ENCODE measurements around the gene KIF1A.

Gene KIF1A

GRCh38 chr2:240792629-240793312 lies 27.2 kb downstream of the KIF1A start:
- H3K9me3 ChIP-seq (ENCODE audit: control insufficient read depth in 5 of 5, low read length in 5 of 5), result no peaks in the 10 kb centered on the region
- no peak overlapping the region for H3K4me3 ChIP-seq (ENCODE audit: low read depth in 1 of 5, low read length in 5 of 5)
- no peak overlapping the region for H3K9ac ChIP-seq (ENCODE audit: low read length in 5 of 5)
- H3K4me1 ChIP-seq (ENCODE audit: control insufficient read depth in 5 of 5, insufficient read depth in 5 of 5, low read length in 5 of 5), result peaks cover 0 to 3% (median 0%) of the 10 kb centered on the region in 5 donors
- peaks cover 0 to 31% (median 19%) of the 10 kb centered on the region in 5 donors for H3K27me3 ChIP-seq (ENCODE audit: control insufficient read depth in 5 of 5, insufficient read depth in 4 of 5, low read length in 5 of 5)
- H3K27ac ChIP-seq (ENCODE audit: low read depth, low read length), result no peak overlapping the region
- no peaks in the 10 kb centered on the region for H3K36me3 ChIP-seq (ENCODE audit: control insufficient read depth in 5 of 5, insufficient read depth in 5 of 5, low read length in 5 of 5)

- H3K36me3 ChIP-seq (ENCODE audit: control insufficient read depth in 5 of 5, insufficient read depth in 5 of 5, low read length in 5 of 5), result no peaks in the 10 kb centered on the region
- H3K4me3 ChIP-seq (ENCODE audit: low read depth in 1 of 5, low read length in 5 of 5), result no peak overlapping the region
- no peak overlapping the region for H3K9ac ChIP-seq (ENCODE audit: low read length in 5 of 5)
- no peaks in the 10 kb centered on the region for H3K9me3 ChIP-seq (ENCODE audit: control insufficient read depth in 5 of 5, low read length in 5 of 5)
- no peak overlapping the region for H3K27ac ChIP-seq (ENCODE audit: low read depth, low read length)
- peaks cover 0 to 35% (median 16%) of the 10 kb centered on the region in 5 donors for H3K27me3 ChIP-seq (ENCODE audit: control insufficient read depth in 5 of 5, insufficient read depth in 4 of 5, low read length in 5 of 5)
- peaks cover 0 to 3% (median 0%) of the 10 kb centered on the region in 5 donors for H3K4me1 ChIP-seq (ENCODE audit: control insufficient read depth in 5 of 5, insufficient read depth in 5 of 5, low read length in 5 of 5)
Measured at GRCh38 chr2:240791821-240792628, 28.0 kb downstream of the KIF1A start.

GRCh38 chr2:240791221-240791800 lies 28.7 kb downstream of the KIF1A start:
- Histone ChIP-seq H3K27me3 (ENCODE audit: control insufficient read depth in 5 of 5, insufficient read depth in 4 of 5, low read length in 5 of 5) (peaks cover 2 to 36% (median 15%) of the 10 kb centered on the region in 5 donors), H3K4me3 (ENCODE audit: low read depth in 1 of 5, low read length in 5 of 5) (no peak overlapping the region), H3K27ac (ENCODE audit: low read depth, low read length) (no peak overlapping the region), H3K36me3 (ENCODE audit: control insufficient read depth in 5 of 5, insufficient read depth in 5 of 5, low read length in 5 of 5) (no peaks in the 10 kb centered on the region), H3K4me1 (ENCODE audit: control insufficient read depth in 5 of 5, insufficient read depth in 5 of 5, low read length in 5 of 5) (peaks cover 0 to 3% (median 0%) of the 10 kb centered on the region in 5 donors), H3K9ac (ENCODE audit: low read length in 5 of 5) (no peak overlapping the region), H3K9me3 (ENCODE audit: control insufficient read depth in 5 of 5, low read length in 5 of 5) (no peaks in the 10 kb centered on the region)

- H3K36me3 ChIP-seq (ENCODE audit: control insufficient read depth in 5 of 5, insufficient read depth in 5 of 5, low read length in 5 of 5), result no peaks in the 10 kb centered on the region
- H3K4me1 ChIP-seq (ENCODE audit: control insufficient read depth in 5 of 5, insufficient read depth in 5 of 5, low read length in 5 of 5), result peaks cover 0 to 3% (median 0%) of the 10 kb centered on the region in 5 donors
- peaks cover 4 to 37% (median 16%) of the 10 kb centered on the region in 5 donors for H3K27me3 ChIP-seq (ENCODE audit: control insufficient read depth in 5 of 5, insufficient read depth in 4 of 5, low read length in 5 of 5)
- no peak overlapping the region for H3K27ac ChIP-seq (ENCODE audit: low read depth, low read length)
- H3K9ac ChIP-seq (ENCODE audit: low read length in 5 of 5), result no peak overlapping the region
- H3K9me3 ChIP-seq (ENCODE audit: control insufficient read depth in 5 of 5, low read length in 5 of 5), result no peaks in the 10 kb centered on the region
- H3K4me3 ChIP-seq (ENCODE audit: low read depth in 1 of 5, low read length in 5 of 5), result no peak overlapping the region
Measured at GRCh38 chr2:240790370-240791220, 29.4 kb downstream of the KIF1A start.

GRCh38 chr2:240789501-240790369 lies 30.3 kb downstream of the KIF1A start:
- Histone ChIP-seq H3K4me3 (ENCODE audit: low read depth in 1 of 5, low read length in 5 of 5) (no peak overlapping the region), H3K27ac (ENCODE audit: low read depth, low read length) (no peak overlapping the region), H3K27me3 (ENCODE audit: control insufficient read depth in 5 of 5, insufficient read depth in 4 of 5, low read length in 5 of 5) (peaks cover 4 to 43% (median 21%) of the 10 kb centered on the region in 5 donors), H3K4me1 (ENCODE audit: control insufficient read depth in 5 of 5, insufficient read depth in 5 of 5, low read length in 5 of 5) (peaks cover 0 to 3% (median 0%) of the 10 kb centered on the region in 5 donors), H3K9ac (ENCODE audit: low read length in 5 of 5) (no peak overlapping the region), H3K9me3 (ENCODE audit: control insufficient read depth in 5 of 5, low read length in 5 of 5) (no peaks in the 10 kb centered on the region), H3K36me3 (ENCODE audit: control insufficient read depth in 5 of 5, insufficient read depth in 5 of 5, low read length in 5 of 5) (no peaks in the 10 kb centered on the region)

GRCh38 chr2:240789051-240789453 lies 31.0 kb downstream of the KIF1A start:
- no peak overlapping the region for H3K9ac ChIP-seq (ENCODE audit: low read length in 5 of 5)
- no peak overlapping the region for H3K27ac ChIP-seq (ENCODE audit: low read depth, low read length)
- no peak overlapping the region for H3K4me3 ChIP-seq (ENCODE audit: low read depth in 1 of 5, low read length in 5 of 5)
- no peaks in the 10 kb centered on the region for H3K36me3 ChIP-seq (ENCODE audit: control insufficient read depth in 5 of 5, insufficient read depth in 5 of 5, low read length in 5 of 5)
- peaks cover 5 to 47% (median 26%) of the 10 kb centered on the region in 5 donors for H3K27me3 ChIP-seq (ENCODE audit: control insufficient read depth in 5 of 5, insufficient read depth in 4 of 5, low read length in 5 of 5)
- H3K9me3 ChIP-seq (ENCODE audit: control insufficient read depth in 5 of 5, low read length in 5 of 5), result no peaks in the 10 kb centered on the region
- no peaks in the 10 kb centered on the region for H3K4me1 ChIP-seq (ENCODE audit: control insufficient read depth in 5 of 5, insufficient read depth in 5 of 5, low read length in 5 of 5)

- no peak overlapping the region for H3K27ac ChIP-seq (ENCODE audit: low read depth, low read length)
- peaks cover 10 to 45% (median 31%) of the 10 kb centered on the region in 5 donors for H3K27me3 ChIP-seq (ENCODE audit: control insufficient read depth in 5 of 5, insufficient read depth in 4 of 5, low read length in 5 of 5)
Measured at GRCh38 chr2:240788482-240788881, 31.5 kb downstream of the KIF1A start.

GRCh38 chr2:240787521-240788472 lies 32.2 kb downstream of the KIF1A start:
- Histone ChIP-seq H3K27ac (ENCODE audit: low read depth, low read length) (no peak overlapping the region), H3K27me3 (ENCODE audit: control insufficient read depth in 5 of 5, insufficient read depth in 4 of 5, low read length in 5 of 5) (peaks cover 10 to 46% (median 28%) of the 10 kb centered on the region in 5 donors), H3K4me3 (ENCODE audit: low read depth in 1 of 5, low read length in 5 of 5) (no peak overlapping the region), H3K9me3 (ENCODE audit: control insufficient read depth in 5 of 5, low read length in 5 of 5) (no peaks in the 10 kb centered on the region), H3K4me1 (ENCODE audit: control insufficient read depth in 5 of 5, insufficient read depth in 5 of 5, low read length in 5 of 5) (no peaks in the 10 kb centered on the region), H3K9ac (ENCODE audit: low read length in 5 of 5) (no peak overlapping the region), H3K36me3 (ENCODE audit: control insufficient read depth in 5 of 5, insufficient read depth in 5 of 5, low read length in 5 of 5) (no peaks in the 10 kb centered on the region)

More at GRCh38 chr2:240788482-240788881, 31.5 kb downstream of the KIF1A start:
- Histone ChIP-seq H3K4me1 (ENCODE audit: control insufficient read depth in 5 of 5, insufficient read depth in 5 of 5, low read length in 5 of 5) (no peaks in the 10 kb centered on the region), H3K9me3 (ENCODE audit: control insufficient read depth in 5 of 5, low read length in 5 of 5) (no peaks in the 10 kb centered on the region), H3K9ac (ENCODE audit: low read length in 5 of 5) (no peak overlapping the region), H3K4me3 (ENCODE audit: low read depth in 1 of 5, low read length in 5 of 5) (no peak overlapping the region), H3K36me3 (ENCODE audit: control insufficient read depth in 5 of 5, insufficient read depth in 5 of 5, low read length in 5 of 5) (no peaks in the 10 kb centered on the region)

All from subcutaneous abdominal adipose tissue (tissue), 5 donors.